ENCODE results near the gene PDE10A.
"Not testable (repeated sequence)": the region's sequence is repeated elsewhere in the genome, so short reads cannot be mapped to it uniquely, and the experiment has no call there.

PDE10A gene

DNA sequence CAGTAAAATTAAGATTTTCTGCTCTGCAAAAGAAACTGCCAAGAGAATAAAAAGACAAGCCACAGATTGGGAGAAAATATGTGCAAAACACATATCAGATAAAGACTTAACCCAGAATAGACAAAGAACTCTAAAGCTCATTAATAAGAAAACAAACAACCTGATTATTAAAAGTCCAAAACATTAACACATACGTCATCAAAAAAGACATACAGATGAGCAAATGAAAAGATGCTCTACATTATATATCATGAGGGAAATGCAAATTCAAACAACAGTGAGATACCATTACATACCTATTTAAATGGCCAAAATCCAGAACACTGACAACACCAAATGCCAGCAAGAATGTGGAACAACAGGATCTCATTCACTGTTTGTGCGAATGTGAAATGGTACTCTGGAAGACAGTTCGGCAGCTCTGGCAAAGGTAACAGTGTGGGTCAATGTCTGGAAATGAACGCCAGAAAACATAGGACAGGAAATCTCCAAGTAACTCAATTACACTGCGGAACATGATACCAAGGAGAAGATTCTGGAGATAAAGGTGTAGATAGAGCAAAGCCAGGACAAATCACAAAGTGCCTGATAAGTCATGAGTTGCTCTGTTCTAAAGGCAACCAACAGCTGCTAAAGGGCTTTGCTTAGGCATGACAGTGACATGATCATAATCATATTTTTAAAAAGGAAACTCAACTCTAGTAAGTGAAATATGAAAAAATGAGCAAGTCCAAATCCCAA is 96.8 kb downstream of the PDE10A start:
- TF ChIP-seq, protein P1, sequence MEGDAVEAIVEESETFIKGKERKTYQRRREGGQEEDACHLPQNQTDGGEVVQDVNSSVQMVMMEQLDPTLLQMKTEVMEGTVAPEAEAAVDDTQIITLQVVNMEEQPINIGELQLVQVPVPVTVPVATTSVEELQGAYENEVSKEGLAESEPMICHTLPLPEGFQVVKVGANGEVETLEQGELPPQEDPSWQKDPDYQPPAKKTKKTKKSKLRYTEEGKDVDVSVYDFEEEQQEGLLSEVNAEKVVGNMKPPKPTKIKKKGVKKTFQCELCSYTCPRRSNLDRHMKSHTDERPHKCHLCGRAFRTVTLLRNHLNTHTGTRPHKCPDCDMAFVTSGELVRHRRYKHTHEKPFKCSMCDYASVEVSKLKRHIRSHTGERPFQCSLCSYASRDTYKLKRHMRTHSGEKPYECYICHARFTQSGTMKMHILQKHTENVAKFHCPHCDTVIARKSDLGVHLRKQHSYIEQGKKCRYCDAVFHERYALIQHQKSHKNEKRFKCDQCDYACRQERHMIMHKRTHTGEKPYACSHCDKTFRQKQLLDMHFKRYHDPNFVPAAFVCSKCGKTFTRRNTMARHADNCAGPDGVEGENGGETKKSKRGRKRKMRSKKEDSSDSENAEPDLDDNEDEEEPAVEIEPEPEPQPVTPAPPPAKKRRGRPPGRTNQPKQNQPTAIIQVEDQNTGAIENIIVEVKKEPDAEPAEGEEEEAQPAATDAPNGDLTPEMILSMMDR (IDR thresholded peaks at IDR 0.05): no peak
- H3K4me1 ChIP-seq (ENCODE audit: control insufficient read depth in 1 of 2, insufficient read depth in 1 of 2, low read depth in 1 of 2, low read length in 1 of 2): no peaks in the 10 kb centered on the region
- H3K27ac ChIP-seq: no peak overlapping the region
- H3K4me3 ChIP-seq (ENCODE audit: low read depth in 1 of 2, low read length in 1 of 2): no peak overlapping the region
- no peaks in the 10 kb centered on the region for H3K27me3 ChIP-seq
- H3K36me3 ChIP-seq: no peaks in the 10 kb centered on the region
- H3K9me3 ChIP-seq: no peaks in the 10 kb centered on the region

GRCh38 chr6:165562421-165563090 is 100.5 kb downstream of the PDE10A start:
- TF ChIP-seq, protein P1 (IDR thresholded peaks at IDR 0.05): no peak
- no peaks in the 10 kb centered on the region for H3K9me3 ChIP-seq
- H3K4me1 ChIP-seq (ENCODE audit: control insufficient read depth in 1 of 2, insufficient read depth in 1 of 2, low read depth in 1 of 2, low read length in 1 of 2): no peaks in the 10 kb centered on the region
- no peaks in the 10 kb centered on the region for H3K36me3 ChIP-seq
- H3K4me3 ChIP-seq (ENCODE audit: low read depth in 1 of 2, low read length in 1 of 2): no peak overlapping the region
- H3K27ac ChIP-seq: no peak overlapping the region
- H3K27me3 ChIP-seq: no peaks in the 10 kb centered on the region

- H3K27ac ChIP-seq: no peak overlapping the region
- no peaks in the 10 kb centered on the region for H3K4me1 ChIP-seq (ENCODE audit: control insufficient read depth in 1 of 2, insufficient read depth in 1 of 2, low read depth in 1 of 2, low read length in 1 of 2)
- H3K4me3 ChIP-seq (ENCODE audit: low read depth in 1 of 2, low read length in 1 of 2): no peak overlapping the region
- TF ChIP-seq, protein P1 (IDR thresholded peaks at IDR 0.05): no peak
- no peaks in the 10 kb centered on the region for H3K36me3 ChIP-seq
- H3K27me3 ChIP-seq: no peaks in the 10 kb centered on the region
- no peaks in the 10 kb centered on the region for H3K9me3 ChIP-seq
Measured at GRCh38 chr6:165559632-165560031, 103.4 kb downstream of the PDE10A start.

- not testable (repeated sequence) for H3K27ac ChIP-seq; H3K36me3 ChIP-seq; H3K9me3 ChIP-seq; H3K4me3 ChIP-seq (ENCODE audit: low read depth in 1 of 2, low read length in 1 of 2); H3K27me3 ChIP-seq; H3K4me1 ChIP-seq (ENCODE audit: control insufficient read depth in 1 of 2, insufficient read depth in 1 of 2, low read depth in 1 of 2, low read length in 1 of 2)
Measured at GRCh38 chr6:165558097-165558496, 104.9 kb downstream of the PDE10A start.

GRCh38 chr6:165557674-165558073 is 105.4 kb downstream of the PDE10A start:
- TF ChIP-seq, protein P1 (IDR thresholded peaks at IDR 0.05): no peak
- Histone ChIP-seq H3K27ac (no peak overlapping the region), H3K9me3 (no peaks in the 10 kb centered on the region), H3K27me3 (no peaks in the 10 kb centered on the region), H3K4me3 (ENCODE audit: low read depth in 1 of 2, low read length in 1 of 2) (no peak overlapping the region), H3K36me3 (no peaks in the 10 kb centered on the region), H3K4me1 (ENCODE audit: control insufficient read depth in 1 of 2, insufficient read depth in 1 of 2, low read depth in 1 of 2, low read length in 1 of 2) (no peaks in the 10 kb centered on the region)

GRCh38 chr6:165556116-165556843 is 106.8 kb downstream of the PDE10A start:
- no peaks in the 10 kb centered on the region for H3K27me3 ChIP-seq
- no peak overlapping the region for H3K4me3 ChIP-seq (ENCODE audit: low read depth in 1 of 2, low read length in 1 of 2)
- TF ChIP-seq, protein P1 (IDR thresholded peaks at IDR 0.05): no peak
- H3K4me1 ChIP-seq (ENCODE audit: control insufficient read depth in 1 of 2, insufficient read depth in 1 of 2, low read depth in 1 of 2, low read length in 1 of 2): no peaks in the 10 kb centered on the region
- no peaks in the 10 kb centered on the region for H3K9me3 ChIP-seq
- no peaks in the 10 kb centered on the region for H3K36me3 ChIP-seq
- no peak overlapping the region for H3K27ac ChIP-seq

- H3K27me3 ChIP-seq; H3K36me3 ChIP-seq; H3K4me1 ChIP-seq (ENCODE audit: control insufficient read depth in 1 of 2, insufficient read depth in 1 of 2, low read depth in 1 of 2, low read length in 1 of 2); H3K4me3 ChIP-seq (ENCODE audit: low read depth in 1 of 2, low read length in 1 of 2); H3K9me3 ChIP-seq; H3K27ac ChIP-seq: not testable (repeated sequence)
Measured at GRCh38 chr6:165554644-165555043, 108.4 kb downstream of the PDE10A start.

All from neutrophil (primary cell).